T follicular helper cell (primary cell): Measurements from ENCODE around the gene STK17B.

ENCODE experiments used
- DNase-seq: peaks from one replicate; pipeline ENCODE4 v3.0.0-alpha.2; 2020; ENCODE audit warnings: low read depth

STK17B gene

DNA sequence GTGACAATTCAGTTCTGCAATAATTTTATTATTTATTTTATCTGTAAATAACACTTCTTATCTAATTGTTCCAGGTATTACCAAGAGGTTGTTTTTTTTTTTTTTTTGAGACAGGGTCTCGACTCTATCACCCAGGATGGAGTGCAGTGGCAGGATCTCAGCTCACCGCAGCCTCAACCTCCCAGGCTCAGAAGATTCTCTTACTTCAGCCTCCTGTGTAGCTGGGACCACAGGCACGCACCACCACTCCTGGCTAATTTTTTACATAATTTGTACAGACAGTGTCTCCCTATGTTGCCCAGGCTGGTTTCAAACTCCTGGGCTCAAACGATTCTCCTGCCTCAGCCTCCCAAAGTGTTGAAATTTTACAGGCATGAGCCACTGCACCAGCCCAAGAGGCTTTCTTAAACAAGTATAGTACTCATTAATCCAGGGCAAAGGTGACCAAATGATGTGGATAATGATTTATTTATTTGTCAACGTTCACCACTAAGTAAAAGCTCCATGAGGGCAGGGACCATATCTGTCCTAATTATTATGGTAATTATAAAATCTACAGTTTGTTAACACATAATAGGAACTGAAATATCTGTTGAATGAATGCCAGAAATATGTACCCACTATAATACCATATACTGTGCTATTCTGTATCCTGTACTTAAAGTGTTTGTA is 12.0 kb downstream of the STK17B start:
- DNase-seq, result no peak

DNA sequence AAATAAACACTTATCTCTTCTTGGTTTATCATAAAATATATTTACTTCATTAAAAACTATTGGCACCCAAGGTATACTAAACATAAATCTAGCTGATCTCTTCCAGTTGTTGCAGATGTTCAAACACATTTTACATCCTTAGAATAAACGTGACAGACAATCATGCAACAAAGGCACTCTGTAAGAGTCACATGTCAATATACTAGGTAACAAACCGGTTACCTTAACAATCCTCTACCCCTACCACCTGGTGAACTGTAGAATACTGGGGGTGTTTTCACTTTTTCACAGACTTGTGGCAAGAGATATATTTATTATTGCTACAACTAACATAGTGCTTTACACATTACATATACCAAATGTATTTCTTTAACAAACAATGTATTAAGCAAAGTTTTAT is 15.8 kb downstream of the STK17B start:
- DNase-seq, result no peak

DNA sequence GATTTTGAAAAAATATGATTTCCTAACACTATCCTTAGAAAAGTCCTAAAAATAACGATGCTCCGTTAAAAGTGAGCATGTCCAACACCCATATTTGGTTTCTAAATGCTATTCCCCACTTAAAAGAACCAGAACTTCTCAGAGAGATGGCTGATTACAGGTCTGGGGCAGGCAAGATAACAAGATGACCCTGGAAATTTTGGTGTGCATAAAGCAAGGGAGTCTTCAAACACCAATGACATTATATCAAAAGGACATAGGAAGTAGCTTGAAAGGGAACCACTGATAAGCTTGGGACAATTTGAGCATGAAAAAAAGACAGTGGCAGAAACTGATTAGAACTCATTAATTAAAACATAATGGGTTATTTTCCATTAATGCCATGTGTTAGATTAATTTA is 17.9 kb downstream of the STK17B start:
- no peak for DNase-seq

DNA sequence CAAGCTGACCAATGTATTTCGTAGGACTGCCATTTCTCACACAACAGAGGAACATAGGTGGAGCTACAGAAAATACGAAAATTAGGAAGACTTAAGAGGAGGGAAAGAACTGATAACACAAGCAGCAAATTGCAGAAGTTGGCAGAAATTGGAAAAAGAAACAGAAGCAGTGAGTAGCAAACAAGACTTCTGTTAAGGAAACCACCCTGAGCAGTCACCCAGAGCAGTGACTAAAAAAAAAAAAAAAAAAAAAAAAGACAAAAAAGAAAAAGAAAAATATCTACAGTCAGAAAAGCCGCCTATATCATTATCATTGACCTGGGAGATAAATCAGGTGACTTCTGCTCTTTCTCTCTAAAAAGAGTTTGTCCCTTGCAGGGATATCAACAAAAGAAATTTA is 21.4 kb downstream of the STK17B start:
- no peak for DNase-seq

DNA sequence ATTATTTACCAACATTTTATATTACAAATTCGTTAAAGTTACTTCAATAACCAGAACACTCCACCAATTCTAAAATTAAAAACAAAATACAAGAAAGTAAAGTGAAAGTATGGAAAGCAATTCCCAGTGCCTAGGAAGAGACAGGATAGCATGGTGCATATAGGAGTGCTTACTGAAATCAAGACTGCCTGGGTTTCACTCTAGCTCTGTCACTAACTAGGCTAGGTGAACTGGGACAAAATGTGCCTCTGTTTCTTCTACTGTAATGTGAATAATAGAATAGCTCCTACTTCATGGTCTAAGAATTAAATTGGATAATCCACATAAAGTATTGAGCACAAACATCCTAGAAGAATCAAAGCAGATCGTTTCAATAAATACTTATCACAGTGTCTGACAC is 22.6 kb downstream of the STK17B start:
- no peak for DNase-seq

DNA sequence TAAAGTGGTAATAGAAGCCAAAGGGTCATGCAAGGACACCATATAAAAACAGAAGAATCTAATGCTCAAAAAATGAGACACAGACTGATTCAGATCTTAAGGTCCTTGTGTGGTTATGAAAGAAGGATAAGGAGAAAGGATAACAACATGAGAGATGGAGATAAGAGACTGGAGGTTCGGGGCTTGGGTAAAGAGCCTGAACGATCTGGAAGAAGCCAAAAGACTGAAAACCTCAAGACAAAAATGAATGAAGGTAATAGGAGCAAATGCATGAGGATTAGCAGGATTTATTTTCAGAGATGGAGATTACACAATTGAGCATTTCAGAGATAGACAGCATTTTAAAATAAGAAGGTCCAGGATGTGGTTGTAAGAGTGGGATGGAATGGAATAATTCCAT is 26.1 kb downstream of the STK17B start:
- DNase-seq, result no peak

DNA sequence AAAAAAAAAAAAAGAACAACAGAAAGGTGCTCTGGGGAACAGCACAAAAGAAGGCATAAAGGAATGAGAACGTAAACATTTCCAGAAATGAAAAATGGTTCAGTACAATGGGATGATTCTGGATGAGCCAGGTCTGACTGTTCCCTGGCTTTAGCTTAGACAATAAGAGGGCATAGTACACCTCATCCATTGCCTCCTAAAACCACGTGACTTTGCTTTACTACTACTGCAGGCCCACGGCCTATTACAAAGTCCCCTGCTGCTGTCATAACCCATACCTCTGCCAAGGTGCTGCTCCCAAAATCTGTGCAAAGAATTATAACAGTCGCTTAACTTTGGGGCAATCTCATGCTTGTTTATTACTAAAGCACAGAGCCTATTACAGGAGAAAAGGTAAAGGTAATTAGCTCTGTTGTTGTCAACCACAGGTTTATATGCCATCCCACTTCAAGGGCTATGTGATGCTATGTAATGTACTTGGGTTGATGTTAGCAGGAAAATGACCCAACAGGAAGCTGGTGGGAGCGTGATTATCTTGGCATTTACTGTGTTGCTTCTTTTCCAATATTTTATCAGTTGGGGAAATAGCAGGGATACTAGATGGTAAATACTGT is 26.8 kb downstream of the STK17B start:
- no peak for DNase-seq

DNA sequence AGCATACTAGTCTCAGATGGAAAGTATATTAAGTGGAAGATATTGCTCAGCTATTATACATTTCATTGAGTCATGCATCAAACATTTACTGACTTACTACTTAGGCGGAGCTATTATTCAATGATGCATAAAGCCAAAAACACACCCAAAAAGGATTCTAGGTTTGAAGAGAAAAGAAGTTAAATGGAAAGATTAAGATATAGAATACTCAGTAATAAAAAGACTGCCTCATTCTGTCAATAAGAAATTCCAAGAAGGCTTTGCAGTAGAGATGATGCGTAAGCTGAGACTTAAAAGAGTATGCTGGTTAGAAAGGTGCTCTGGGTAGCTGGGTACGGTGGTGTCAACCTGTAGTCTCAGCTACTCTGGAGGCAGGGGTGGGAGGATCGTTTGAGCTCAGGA is 27.6 kb downstream of the STK17B start:
- DNase-seq, result no peak

DNA sequence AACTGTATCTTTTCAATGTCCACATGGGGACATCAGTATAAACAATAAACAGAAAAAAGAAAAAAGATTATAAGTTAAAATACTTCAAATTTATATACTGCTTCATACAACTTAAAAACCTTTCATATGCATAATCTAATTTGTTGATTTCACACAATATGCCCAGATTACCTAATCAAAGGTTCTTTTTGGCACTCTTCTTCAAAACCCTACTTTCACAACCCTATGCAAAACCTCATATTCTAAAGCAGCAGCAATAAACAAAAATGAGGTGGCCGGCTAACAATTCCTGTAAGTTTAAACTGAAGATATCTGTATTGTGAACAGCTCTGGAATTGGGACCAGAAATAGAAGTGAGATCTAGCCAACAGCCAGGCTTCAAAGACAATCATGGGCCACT is 28.6 kb downstream of the STK17B start:
- no peak for DNase-seq

DNA sequence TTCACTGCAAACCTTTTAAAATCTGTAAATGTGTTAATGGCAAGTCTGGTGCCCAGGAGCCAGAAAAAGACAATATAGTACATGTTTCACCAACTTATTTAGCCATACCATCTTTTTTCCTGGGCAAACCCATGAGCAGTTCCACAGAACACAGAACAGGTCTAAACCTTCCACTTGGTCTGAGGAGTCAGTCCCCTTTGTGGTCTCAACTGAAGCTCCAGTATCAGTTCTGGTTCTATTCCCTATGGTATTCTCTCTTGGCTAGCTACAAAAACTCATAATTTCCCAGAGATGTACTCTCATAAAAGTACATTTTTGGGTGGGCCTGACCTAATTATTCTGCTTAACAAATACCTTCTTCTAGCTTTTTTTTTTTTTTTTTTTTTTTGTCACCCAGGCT is 31.2 kb downstream of the STK17B start:
- no peak for DNase-seq

DNA sequence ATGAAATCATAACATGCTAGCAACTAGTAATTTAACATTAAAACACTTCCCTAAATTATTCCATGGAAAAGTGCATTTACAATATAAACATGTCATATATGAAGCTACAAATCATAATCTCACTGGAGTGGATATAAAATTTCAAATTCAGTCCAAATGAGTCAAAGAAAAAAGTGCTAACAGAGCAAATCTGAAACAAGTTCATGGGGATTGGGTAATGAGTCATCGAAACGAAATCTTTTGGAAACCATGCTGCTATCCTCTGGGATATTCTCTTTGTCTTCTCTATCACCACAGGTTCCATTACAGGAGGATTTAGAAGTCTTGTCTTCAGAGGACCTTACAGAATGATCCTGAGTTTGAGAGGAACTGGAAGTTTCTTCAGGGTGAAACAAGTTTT is 34.1 kb downstream of the STK17B start:
- no peak for DNase-seq

DNA sequence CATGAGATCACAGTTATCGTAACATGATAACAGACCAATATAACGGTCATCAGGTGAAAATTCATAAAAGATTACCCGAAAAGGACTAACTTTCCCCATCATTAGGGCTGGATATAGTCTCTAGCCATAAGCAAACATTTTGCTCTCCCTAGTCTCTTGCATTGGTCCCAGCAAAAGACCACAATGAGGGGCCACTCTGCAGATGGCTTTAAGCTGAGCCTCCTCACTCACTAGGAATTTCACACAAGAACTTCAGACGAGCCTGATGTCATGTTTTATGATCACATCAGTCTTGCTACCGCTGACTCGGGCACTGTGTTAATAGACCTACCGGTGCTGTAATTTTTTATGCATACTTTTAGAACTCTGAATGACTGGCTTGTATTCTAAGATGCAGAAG is 35.2 kb downstream of the STK17B start:
- no peak for DNase-seq

DNA sequence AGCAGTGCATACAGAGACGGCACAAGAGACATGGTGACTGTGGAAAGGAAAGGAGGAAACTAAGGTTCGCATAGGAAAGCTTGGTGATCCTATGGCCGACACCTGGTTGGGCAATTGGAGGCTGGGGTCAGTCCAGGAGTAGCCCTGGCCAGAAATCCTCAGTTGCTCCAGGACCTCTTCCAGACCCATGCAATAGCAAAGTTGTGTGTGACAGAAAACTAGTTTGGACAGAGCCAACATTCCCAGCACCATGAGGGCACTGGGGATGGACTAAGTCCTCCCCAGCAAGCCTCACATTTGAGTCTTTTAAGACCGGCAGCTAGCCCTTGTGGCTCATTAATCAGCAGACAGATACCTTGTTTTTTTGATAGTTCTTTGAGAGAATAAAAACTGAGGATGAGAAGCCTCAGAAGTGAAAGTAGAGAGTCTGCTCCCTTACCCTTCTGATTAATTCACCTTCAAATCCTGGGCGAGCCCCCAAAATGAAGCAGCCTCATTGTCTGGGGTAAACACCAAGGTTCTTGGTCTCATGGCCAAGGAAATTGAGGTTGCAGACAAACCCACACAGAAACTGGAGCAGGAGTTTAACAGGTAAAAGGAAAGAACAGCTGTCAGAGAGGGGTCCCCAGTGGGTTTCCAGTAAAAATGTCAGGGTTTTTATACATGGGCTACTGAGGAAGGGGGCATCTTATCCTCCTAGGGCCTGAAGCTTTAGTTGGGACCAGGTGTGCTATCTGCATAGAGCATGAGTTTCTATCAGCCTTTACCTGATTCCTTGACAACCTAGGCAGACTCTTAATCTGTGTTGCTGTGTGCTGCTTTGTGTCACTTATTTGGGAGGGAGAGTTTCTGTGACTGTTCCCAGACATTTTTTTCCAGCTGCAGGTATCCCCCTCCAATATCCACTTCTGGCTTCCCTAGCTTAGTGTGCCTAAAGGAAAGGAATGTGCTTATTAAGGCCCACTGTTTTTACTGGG is 39.1 kb downstream of the STK17B start:
- peak; percentile 21 for DNase-seq

DNA sequence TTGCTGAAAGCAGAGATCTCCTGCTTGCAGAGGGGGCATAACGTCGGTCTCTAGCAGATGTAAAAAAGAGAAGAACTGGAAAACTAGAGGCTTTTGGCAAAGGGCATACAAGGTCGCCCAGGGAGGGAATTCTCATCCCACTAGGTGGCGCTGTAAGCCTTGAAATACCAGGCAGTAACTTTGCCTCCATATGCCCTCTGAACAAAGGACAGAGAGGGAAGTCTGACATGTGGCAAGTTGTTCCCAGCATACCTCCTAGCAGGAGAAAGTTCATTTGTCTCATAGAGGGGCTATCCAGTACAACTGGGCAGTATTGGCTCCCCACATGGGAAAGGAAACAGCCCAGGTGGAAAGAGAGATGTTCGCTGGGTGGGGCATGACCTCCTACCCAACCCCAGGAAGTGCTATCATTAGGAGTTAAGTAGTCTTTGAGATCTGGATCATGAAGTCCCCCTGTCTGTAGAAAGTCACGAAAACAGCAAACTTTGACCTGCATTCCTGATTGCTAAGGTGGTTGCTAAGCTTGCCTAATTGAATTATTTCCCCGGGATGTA is 39.9 kb downstream of the STK17B start:
- DNase-seq, result peak; percentile 31

DNA sequence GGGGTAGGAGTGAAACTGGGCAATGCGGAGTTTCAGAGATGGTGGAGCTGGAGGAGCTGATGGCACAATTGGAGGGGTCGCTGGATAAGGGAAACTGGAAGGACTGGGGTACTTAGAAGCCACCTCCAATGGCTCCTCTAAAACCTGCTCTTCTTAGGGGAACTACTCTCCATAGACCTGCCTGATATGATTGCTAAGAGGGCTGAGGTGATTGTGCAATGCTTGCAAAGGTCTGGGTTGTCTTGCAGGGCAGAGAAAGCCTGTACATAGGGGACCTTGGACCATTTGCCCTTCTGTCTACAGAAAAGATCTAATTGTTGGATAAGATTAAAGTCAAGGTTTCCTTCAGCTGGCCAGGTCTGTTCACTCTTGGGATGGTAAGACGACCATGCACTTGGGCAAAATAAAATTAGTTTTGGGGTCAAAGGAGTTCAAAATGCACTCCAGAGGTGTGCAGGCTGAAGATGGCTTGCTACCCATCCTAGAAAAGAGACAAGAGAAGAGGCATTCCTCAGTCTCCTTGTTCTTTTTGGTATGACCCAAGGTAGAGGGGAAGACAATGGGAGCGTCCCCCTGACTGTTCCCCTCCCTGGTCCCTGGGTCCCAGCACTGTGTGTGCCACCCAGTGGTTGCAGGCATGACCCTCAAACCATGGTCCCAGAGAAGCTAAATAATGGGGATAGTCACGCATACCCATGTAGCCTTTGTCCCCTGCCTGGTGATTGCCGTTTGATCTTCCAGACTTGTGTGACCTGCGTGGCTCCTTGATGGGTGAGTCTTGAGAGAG is 41.1 kb downstream of the STK17B start:
- no peak for DNase-seq

DNA sequence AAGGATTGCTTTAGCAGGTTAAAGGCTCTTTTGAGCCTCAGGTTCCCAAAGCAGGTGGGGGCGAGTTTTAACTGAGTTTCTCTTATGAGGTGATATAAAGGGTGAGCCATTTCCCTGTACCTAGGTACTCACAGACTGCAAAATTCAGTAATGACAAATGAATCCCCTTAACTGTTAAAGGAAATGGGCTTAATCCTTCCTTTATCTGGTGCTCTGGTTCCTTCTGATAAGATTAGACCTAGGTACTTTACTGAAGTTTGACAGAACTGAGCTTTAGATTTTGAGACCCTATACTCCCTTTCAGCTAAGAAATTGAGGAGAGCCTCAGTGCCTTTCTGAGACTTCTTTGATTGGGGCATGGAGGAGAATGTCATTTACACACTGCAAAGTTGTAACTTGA is 42.6 kb downstream of the STK17B start:
- DNase-seq, result no peak

DNA sequence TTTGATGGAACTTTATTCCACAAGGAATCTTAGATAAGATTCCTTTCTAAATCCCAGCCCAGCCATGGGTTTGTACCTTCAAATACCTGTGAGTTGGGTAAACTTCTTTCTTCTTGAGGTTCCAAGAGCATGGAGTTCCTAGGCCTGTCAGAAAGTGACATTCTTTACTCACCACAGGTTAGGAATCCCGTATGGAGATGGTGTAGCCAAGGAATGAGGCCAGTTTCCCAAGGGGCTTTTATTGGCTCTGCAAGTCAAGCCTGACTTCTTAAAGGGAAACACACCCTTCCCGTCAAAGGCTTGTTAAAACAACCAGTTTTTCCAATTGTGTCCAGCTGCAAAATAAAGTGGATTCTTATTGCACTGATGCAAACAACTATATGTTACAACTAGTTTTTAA is 45.8 kb downstream of the STK17B start:
- no peak for DNase-seq

DNA sequence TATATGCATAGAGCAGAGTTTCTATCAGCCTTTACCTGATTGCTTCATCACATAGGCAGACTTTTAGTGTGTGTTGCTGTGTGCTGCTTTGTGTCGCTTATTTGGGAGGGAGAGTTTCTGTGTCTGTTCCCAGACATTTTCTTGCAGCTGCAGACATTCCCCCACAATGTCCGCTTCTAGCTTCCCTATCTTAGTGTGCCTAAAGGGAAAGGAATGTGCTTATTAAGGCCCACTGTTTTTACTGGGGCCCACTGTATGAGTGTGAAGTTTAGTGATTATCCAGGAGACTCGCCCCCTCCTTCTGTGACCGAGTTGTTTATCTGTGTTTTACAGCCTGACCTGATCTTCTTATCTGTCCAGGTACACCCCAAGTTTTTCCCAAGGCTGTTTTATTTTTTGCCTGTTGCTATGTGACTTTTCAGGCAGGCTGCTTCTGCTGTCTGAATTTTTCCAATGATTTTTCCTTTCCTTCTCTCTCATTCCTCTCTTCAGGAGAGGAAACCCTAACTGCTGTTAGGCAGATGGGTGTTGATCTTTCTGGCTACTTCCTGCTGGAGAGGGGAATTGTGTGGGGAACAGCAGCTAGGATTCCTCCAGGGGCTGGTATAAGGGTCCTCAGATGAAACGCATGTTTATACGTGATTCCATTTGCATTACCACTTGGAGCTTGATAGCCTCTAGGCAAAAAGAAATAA is 47.6 kb downstream of the STK17B start:
- DNase-seq, result no peak

DNA sequence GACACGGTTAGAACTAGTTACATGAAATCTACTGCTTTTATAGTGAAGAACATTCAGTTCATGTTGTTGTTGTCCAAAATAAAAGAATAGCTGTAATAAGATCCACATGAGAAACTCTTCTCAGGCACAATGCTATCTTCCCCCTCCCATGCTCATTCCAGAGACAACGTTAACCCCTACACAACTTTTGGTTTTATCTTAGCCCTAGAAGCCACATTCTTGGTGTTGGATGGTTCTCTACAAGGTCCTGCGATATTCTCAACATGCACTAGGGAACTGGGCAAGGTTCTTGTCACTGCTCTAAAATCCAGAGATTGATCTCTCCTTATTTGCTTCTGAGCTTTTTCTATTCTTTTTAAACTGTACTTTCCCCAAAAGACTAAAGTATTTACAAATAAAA is 51.5 kb downstream of the STK17B start:
- no peak for DNase-seq

DNA sequence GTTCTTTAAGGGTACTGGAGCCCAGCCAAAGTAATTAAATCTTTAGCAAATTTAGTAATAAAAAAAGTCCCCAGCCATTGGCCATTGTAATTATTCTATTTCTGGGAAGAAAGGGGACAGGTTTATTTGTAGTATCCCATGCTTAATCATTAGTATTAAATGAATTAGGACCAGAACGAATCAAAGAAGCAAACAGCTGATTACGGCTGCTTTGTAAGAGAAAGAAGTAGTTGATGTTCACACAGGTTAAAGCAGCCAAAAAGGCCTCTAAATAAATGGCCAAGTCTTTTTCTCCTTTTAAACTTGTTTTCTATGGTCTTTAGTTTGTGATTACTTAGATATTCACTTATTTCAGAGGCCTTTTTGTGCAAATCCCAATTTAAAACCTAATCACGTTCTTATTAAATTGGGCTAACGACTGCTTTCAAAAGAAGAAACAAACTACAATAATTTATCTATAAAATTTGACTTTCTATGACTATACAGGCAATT is 54.1 kb downstream of the STK17B start:
- DNase-seq, result no peak
